Fibroblast of the aortic adventitia (primary cell): ENCODE results near the gene PYY. TPM values are rescaled to one million over a fixed set of nuclear protein-coding genes. Genes with fewer than 3 reads are reported as not detected.
A peak's percentile ranks its signal among the peaks of the same experiment; 100 is the strongest.
"Not testable (repeated sequence)": the region's sequence is repeated elsewhere in the genome, so short reads cannot be mapped to it uniquely, and the experiment has no call there.

Source experiments
- DNase-seq: peaks from one replicate; pipeline ENCODE4 v3.0.0-alpha.2; 2010; ENCODE audit warnings: low read depth
- H3K4me3 ChIP-seq: 2 replicates; pipeline ENCODE4 v1.5.1; 2011; ENCODE audit warnings: low read depth, mild to moderate bottlenecking, control low read depth, low read length, moderate library complexity
- total RNA-seq: library from RNA; depleted of rRNA; stranded (reverse); fragments of >200 nt; gene quantifications from 2 replicates; pipeline ENCODE4 v1.2.3, GENCODE V29; 2012; ENCODE audit warnings: low replicate concordance
- TF ChIP-seq, protein P1 (sequence below): IDR thresholded peaks from 2 replicates; pipeline ENCODE4 v1.5.1; 2011; ENCODE audit warnings: mild to moderate bottlenecking, low read length, control low read depth, inconsistent platforms; ENCODE audit not compliant: insufficient read depth

Gene PYY
- total RNA-seq, 1 donor = not detected

DNA sequence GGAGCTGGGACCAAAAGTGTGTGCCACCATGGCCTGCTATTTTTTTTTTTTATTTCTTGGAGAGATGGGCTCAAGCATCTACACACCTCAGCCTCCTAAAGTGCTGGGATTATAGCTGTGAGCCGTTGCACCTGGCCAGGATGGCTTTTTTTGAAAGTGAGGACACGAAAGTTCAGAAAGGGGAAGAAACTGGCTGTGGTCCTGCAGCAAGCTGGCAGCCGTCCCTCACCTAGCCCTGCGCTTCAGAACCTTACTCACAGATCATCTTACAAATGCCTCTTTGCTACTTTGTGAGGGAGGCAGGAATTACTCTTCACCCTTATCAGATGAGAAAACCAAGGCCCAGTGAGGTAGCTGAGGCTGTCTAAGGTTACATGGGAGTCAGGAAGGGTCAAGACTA lies 7.0 kb downstream of the PYY start:
- H3K4me3 ChIP-seq = no peak overlapping the region
- TF ChIP-seq, protein P1, sequence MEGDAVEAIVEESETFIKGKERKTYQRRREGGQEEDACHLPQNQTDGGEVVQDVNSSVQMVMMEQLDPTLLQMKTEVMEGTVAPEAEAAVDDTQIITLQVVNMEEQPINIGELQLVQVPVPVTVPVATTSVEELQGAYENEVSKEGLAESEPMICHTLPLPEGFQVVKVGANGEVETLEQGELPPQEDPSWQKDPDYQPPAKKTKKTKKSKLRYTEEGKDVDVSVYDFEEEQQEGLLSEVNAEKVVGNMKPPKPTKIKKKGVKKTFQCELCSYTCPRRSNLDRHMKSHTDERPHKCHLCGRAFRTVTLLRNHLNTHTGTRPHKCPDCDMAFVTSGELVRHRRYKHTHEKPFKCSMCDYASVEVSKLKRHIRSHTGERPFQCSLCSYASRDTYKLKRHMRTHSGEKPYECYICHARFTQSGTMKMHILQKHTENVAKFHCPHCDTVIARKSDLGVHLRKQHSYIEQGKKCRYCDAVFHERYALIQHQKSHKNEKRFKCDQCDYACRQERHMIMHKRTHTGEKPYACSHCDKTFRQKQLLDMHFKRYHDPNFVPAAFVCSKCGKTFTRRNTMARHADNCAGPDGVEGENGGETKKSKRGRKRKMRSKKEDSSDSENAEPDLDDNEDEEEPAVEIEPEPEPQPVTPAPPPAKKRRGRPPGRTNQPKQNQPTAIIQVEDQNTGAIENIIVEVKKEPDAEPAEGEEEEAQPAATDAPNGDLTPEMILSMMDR = no peak
- no peak for DNase-seq

DNA sequence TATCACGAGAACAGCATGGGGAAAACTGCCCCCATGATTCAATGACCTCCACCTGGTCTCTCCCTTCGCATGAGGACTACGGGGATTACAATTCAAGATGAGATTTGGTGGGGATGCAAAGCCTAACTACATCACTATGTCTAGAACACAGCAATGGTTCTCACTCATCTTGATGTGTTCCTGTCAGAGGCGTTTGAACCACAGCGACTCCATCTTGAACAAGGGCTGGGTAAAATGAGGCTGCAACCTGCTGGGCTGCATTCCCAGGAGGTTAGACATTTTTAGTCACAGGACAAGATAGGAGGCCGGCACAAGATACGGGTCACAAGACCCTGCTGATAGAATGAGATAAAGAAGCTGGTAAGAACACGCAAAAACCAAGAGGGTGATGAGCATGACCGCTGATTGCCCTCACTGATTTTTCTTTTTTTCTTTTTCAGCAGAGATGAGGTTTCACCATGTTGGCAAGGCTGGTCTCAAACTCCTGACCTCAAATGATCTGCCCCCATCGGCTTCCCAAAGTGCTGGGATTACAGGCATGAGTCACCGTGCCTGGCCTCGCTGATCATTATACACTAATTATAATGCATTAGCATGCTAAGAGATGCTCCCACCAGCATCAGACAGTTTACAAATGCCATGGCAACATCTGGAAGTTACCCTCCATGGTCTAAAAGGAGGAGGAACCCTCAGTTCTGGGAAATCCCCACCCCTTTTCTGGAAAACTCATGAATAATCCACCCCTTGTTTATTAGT lies 8.5 kb downstream of the PYY start:
- peak; percentile 6 for DNase-seq
- TF ChIP-seq, protein P1 = no peak
- H3K4me3 ChIP-seq = no peak overlapping the region

DNA sequence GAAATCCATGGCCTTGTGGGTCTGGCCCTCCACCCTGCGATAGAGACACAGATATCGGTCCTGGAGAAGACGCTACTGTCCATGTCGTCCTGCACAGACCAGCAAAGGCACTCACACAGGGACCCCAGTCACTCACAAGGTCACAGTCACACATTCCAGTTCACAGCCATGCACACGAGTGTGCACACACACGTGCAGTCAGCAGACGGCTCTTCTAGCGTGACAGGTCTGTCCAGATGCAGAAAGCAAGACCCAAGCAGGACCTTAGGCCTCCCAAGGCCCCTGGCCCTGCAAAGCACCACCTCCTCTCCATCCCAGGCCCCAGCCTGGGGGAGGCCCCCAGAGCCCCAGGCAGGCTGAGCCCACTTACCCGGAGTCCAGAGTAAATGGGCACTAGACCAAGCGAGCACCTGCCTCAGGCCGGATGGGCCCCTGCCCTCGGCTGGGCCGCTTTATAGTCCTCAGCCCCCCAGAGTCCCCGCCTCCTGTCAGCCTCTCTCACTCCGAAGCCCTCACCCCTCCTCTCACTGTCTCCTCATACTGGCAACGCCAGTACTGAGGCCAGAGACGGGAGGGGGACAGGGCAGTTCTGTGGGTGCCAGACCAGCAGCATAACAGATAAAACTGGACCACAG lies 11.6 kb downstream of the PYY start, which contains the start of gene PPY:
PPY (minus strand) TSS at position 426 of the 635 bp plus-strand sequence. CDS start 822 bp downstream, outside the sequence.
- TF ChIP-seq, protein P1 = no peak
- H3K4me3 ChIP-seq = no peak within 1 kb of the TSS
- DNase-seq = no peak

DNA sequence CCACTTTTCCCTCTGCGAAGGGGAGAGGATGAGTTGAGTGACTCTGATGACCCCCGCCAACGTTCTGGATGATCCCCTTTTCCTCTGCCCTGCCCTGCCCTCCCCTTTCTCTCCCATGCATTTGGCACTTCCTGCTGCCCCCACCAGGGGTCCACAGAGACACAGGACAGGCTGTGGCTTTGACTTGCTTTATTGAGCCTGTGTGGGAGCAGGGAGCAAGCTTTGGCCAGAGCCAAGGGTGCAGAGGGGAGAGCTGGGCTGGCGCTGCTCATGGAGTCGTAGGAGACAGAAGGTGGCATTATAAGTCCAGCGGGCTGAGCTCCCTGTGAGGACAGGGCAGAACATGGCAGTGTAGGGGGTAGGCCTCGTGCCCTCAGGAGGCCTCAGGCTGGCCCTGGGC lies 13.1 kb downstream of the PYY start:
- no peak overlapping the region for H3K4me3 ChIP-seq
- TF ChIP-seq, protein P1 = peak; percentile 71
- DNase-seq = peak; percentile 16

DNA sequence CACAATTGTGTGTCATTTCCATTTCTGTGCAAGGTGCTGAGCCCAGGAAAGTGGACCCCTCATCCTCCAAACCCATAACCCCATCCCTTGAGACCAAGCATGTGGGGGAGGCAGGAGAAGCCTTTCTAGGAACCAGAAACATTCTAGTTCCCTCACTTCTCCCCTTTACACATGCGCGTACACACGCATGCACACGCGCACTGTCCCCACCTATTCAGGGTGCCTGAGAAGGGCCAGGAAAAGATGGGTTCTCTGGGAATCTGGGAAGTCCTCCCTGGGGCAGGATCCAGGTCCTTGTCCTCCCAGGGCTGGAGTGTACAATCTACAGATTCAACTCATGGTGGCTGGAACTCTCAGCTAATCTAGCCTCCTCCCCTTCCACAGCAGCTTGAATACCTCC lies 13.9 kb downstream of the PYY start:
- no peak overlapping the region for H3K4me3 ChIP-seq
- DNase-seq = no peak
- TF ChIP-seq, protein P1 = no peak

DNA sequence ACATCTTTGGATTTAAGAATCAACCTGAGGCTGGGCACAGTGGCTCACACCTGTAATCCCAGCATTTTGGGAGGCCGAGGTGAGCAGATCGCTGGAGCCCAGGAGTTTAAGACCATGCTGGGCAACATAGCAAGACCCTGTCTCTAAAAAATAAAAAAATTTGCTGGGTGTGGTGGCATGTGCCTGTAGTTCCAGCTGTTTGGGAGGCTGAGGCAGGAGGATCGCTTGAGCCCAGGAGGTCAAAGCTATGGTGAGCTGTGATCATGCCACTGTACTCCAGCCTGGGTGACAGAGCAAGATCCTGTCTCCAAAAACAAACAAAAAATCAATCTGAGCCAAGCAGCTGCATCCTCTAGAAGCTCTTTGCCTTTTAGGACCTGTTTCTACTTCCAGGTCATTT lies 14.3 kb downstream of the PYY start:
- not testable (repeated sequence) for DNase-seq, H3K4me3 ChIP-seq

DNA sequence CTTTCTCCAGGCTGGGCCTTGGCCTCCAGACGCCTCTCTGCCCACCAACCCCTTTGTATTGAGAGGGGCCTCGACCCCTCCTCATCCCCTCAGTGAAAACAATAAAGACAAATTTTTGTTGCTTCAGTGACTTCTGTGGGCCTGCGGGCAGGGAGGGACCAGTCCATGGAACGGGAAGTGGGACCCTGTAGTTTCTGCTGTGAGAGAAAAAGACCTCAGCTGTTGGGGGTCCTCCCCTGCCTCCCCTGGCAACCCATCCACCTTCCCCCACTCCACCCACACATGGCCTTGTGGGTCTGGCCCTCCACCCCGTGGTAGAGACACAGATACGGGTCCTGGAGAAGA lies 14.9 kb downstream of the PYY start:
- DNase-seq = no peak
- TF ChIP-seq, protein P1 = no peak
- no peak overlapping the region for H3K4me3 ChIP-seq
